Stimulated activated CD4-positive, alpha-beta T cell treated with anti-CD3 and anti-CD28 coated beads, Interleukin-12 subunit alpha, Interleukin-12 subunit beta, amount 100 ng/mL, for 24 hours (primary cell): ENCODE measurements around the gene LLPH.
A peak's percentile ranks its signal among the peaks of the same experiment; 100 is the strongest.
"Not testable (repeated sequence)": the region's sequence is repeated elsewhere in the genome, so short reads cannot be mapped to it uniquely, and the experiment has no call there.

Experiments
- DNase-seq, 2 experiments: peaks; one replicate each; pipeline ENCODE4 v3.0.0-alpha.2; 2020; ENCODE audit warnings: low read depth in 2 of 2

The LLPH gene

GRCh38 chr12:66130267-66131066 lies at the start of gene LLPH:
Gene LLPH, minus strand, starts transcription at chr12:66130750. Its CDS starts 1,644 bp downstream, at chr12:66129106.
- DNase-seq, result peak; percentile 85 to 86

DNA sequence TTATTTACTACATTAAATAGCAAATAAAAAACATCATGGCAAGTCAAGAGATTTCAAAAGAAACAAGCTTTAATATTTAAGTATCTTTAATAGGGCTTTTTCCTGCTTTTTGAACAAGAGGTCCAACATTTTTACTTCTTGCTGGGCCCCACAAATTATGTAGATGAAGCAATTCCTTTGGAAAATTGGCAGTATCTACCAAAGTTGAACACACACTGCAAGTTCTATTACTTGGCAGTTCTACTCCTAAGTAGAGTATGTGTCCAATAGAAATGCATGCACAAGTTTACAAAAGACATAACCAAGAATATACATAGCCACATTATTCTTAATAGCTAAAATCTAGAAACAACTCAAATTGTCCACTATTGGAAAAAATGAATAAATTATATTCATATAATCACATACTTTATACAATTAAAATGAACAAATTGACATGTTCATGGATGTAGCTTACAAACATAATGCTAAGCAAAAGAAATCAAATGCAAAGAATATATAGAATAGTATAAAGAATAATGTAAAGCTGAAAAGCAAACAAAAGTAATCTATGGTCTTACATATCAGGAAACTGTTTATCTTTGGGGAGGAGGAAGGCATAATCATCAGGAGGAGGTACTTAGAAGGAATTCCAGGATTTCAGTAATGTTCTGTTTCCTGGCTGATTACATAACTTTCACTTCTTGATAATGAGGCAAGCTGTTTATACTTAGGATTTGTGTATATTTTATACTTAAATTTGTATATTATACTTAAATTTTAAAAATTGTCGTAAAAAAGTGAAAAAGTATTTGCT lies 45.8 kb upstream of the LLPH start:
- DNase-seq, result no peak

DNA sequence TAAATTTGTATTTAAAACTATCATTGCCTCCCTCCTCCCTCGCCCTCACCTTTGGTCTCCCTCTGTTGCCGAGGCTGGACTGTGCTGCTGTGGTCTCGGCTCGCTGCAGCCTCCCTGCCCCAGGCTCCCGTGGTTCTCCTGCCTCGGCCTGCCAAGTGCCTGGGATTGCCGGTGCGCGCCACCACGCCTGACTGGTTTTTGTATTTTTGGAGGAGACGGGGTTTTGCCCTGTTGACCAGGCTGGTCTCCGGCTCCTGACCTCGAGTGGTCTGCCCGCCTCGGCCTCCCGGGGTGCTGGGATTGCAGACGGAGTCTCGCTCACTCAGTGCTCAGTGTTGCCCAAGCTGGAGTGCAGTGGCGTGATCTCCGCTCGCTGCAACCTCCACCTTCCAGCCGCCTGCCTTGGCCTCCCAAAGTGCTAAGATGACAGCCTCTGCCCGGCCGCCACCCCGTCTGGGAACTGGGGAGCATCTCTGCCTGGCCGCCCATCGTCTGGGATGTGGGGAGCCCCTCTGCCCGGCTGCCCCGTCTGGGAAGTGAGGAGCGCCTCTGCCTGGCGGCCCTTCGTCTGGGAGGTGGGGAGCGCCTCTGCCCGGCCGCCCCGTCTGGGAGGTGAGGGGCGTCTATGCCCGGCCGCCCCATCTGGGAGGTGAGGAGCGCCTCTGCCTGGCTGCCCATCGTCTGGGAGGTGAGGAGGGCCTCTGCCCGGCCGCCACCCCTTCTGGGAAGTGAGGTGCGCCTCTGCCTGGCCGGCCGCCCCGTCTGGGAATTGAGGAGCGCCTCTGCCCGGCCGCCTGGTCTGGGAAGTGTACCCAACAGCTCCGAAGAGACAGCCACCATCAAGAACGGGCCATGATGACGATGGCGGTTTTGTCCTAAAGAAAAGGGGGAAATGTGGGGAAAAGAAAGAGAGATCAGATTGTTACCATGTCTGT lies 44.1 kb upstream of the LLPH start:
- DNase-seq, result not testable (repeated sequence)

GRCh38 chr12:66170606-66171005 lies 40.1 kb upstream of the LLPH start:
- no peak for DNase-seq

- peak; percentile 77 to 83 for DNase-seq
Observed at GRCh38 chr12:66169221-66170170, 38.9 kb upstream of the LLPH start, which contains the start of gene TMBIM4. Gene TMBIM4, minus strand, starts transcription at chr12:66169996. Its CDS starts 45 bp downstream, at chr12:66169951.

- DNase-seq, result no peak
Observed at GRCh38 chr12:66168410-66168809, 37.9 kb upstream of the LLPH start.

DNA sequence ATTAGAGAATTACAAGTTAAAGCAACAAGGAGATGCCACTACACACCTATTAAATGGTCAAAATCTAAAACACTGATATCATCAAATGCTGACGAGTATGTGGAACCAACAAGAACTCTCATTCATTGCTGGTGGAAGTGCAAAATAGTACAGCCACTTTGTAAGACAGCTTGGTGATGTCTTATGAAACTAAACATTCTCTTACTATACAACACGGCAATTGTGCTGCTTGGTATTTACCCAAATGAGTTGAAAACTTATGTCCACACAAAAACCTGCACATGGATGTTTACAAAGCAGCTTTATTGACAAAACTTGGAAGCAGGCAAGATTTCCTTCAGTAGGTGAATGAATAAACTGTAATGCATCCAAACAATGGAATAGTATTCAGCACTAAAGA lies 36.0 kb upstream of the LLPH start:
- no peak for DNase-seq

DNA sequence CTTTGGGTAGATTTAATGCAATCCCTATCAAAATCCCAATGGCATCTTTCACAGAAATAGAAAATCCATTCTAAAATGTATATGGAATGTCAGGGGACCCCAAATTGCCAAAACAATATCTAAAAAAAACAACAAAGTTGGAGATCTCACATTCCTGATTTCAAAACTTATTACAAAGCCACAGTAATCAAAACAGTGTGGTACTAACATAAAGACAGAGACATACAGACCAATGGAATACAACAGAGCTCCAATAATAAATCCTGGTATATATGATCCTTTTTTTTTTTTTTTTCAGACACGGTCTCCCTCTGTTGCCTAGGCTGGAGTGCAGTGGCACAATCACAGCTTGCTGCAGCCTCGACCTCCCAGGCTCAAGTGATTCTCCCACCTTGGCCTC lies 34.6 kb upstream of the LLPH start:
- no peak for DNase-seq

- DNase-seq, result no peak
Observed at GRCh38 chr12:66164349-66164821, 33.8 kb upstream of the LLPH start.

GRCh38 chr12:66163289-66163688 lies 32.7 kb upstream of the LLPH start:
- DNase-seq, result no peak

- DNase-seq, result no peak
Observed at GRCh38 chr12:66162701-66163100, 32.2 kb upstream of the LLPH start.

- no peak for DNase-seq
Observed at GRCh38 chr12:66160704-66161103, 30.2 kb upstream of the LLPH start.

GRCh38 chr12:66159123-66159522 lies 28.6 kb upstream of the LLPH start:
- DNase-seq, result no peak

DNA sequence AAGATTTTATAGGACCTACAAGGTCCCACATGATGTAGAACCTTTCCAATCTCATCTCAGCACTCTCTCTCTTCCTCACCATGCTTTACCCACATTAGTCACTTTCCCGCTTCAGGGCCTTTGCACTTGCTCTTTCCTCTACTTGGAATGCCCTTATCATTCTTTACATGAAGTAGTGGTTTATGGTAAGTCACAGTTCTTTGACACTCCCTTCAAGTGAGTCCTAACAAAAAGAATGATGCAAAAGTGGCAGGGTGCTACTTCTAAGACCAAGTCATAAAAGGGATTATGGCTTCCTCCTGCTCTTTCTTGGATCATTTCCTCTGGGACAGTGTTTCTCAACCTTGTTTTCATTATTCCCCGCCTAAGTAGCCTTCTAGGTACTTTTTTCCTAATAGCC lies 26.1 kb upstream of the LLPH start:
- DNase-seq, result no peak

DNA sequence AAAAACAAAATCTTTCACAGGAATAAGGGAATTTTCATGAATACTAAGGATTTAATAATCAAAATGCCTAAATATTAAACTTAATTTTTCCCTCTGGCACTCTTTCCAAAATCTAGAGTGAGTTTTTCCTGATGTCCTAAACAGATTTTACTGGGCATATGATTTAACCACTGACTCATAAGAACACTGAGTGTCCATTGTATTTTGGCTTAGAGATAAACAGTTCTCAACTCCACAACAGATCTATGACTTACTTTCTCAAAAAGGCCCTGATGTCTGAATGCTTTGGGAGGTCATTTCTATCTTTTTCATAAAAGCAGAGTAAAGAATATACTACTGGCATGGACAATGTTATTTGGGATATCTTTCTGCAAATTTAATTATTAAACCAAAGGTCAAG lies 24.2 kb upstream of the LLPH start:
- no peak for DNase-seq

DNA sequence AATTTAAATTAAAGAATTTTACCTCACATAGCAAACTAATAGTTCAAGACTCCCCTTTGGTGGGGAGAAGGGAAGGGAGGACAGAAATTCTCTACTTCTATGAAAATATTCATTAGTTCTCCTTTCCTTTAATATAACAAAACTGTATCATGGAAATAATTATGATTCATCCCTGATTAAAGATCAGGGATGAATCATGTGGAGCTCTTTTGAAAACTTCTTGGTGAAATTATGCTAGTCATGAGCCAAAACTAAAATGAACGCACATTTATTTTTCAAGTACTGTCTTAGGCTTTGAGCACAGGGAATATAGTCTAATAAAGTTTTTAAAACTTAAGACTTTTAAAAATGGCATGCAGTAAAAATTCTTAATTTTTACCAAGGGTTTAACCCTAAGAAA lies 22.2 kb upstream of the LLPH start:
- no peak for DNase-seq

DNA sequence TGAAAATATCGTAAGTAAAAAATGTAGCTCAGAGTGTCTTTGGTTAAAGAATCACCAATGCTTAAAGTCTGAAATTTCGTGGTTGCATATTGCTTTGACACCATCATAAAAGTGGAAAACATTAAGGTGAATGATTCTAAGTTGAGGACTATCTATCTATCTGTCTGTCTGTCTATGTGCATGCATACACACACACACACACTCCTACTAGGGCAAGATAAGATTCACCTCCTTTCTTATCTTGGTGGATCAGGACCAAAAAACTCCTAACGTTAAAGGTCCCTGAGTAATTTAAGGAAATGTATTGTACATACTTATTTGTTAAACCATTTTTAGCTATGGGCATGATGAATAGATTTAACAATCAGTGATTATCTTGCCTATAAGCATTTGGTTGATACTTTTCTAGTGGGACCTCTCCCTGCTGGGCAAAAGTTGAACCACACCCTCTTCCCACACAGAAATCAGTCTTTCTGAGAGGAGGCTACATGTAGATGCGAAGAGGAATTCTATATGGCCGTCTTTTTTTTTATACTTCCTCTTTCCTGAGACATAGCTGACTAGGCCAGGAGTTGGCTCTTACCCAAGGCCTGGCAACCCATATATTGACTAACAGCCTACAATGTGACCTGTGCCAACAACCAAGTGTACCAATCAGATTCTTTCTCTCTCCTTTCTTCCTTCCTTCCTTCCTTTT lies 19.3 kb upstream of the LLPH start:
- no peak for DNase-seq

DNA sequence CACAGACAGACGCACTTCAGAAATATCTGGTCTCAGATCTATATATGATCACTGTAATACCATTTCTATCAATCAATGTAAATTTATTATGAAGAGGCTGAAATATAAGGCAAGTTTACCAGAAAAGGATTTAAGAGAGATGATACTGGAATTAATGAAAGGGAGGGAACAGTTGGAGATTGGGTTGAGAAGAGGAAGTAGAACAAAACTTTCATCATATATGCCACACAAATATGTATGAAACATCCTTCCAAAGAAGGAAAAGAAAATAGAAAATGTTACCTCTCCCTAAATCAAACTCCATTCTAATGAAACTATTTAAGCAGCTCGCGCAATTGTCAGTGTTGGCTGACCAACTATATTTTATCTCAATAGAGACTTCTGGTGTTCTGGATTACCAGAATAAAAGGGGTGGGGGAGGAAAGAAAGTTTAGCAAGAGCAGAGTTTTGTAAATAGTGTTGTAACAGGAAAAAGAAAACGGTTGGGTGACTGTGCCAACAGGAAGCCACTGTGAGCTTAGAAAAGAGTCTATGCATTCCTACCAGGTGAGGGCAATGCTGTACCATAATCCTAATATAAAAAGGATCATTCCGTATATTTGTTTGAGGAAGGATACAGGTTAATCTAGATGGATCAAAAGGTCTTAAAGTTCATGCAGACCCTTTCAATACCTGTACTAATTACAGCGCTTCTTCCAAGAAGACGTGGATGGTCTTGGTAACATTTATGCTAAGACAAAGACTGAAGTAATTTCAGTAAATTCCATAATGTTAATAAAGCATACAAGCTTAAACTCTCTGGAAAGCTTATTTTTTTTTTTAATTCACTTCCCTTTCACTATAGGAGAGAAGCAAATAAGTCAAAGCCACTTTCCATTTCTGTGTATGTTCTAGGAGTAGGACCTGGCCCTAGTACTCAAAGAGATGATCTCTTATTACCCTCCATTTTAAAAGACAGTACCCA lies 14.5 kb upstream of the LLPH start:
- no peak for DNase-seq

- DNase-seq, result no peak
Observed at GRCh38 chr12:66143868-66144267, 13.3 kb upstream of the LLPH start.
